Kidney glomerular epithelial cell (primary cell): ENCODE measurements around the gene ABHD14A.

ENCODE experiments used
- DNase-seq: peaks from one replicate; lab custom pipeline; 2025; lab: John Stamatoyannopoulos, UW

Gene ABHD14A

DNA sequence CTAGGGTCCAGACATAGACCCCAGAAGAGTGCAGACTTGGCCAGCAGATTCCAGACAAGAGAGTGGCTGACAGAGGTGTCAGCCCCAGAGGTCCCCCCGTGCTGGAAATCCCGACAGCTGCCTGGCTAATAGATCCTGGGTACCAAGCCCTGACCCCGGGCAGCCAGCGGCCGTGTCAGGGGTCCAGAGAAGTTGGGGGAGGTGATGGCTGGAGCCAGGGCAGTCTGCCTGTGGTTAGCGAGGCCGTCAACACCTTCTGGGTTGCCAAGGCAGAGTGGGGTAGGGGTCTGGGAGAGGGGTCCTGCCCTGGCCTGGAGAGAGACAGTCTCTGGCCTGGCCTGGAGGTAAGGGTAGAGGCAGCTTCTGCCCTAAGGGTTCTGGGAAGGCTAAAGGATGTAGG lies 45.9 kb downstream of the ABHD14A start:
- no peak for DNase-seq

DNA sequence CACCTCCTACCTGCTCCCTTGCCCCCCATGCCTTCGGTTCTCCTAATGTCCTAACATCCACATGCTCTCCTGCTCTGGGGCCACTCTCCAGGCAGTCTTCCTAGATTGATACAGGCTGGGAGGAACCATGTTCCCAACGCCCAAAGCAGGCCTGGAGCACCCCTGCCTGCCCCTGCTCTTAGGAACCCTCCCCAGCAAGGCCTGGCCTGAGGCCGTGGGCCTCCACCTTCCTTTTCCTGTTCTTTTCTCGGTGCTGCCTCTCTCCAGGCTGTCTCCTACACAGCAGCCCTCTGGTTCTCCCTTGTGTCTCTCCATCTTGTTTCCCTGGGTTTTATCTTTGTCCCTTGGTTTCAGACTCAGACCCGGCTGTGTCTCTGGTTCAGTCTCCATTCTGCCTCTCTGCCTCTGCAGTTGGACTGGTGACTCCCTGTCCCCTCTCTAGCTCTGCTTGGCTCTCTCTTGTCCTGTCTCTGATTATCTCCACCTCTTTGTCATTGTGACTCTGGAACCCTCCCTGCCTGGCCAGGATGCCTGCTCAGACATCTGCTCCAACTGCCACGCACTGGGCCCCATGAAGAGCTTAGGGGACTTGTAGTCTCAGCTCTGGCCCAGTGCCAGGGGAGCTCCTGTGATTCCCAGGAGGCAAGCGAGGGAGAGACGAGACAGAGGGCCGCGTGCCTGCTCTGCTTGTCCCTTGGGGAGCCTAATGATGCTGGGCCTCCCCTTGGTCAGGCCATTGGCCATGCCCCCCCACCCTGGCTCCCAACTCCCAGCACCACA lies 46.8 kb downstream of the ABHD14A start:
- no peak for DNase-seq

DNA sequence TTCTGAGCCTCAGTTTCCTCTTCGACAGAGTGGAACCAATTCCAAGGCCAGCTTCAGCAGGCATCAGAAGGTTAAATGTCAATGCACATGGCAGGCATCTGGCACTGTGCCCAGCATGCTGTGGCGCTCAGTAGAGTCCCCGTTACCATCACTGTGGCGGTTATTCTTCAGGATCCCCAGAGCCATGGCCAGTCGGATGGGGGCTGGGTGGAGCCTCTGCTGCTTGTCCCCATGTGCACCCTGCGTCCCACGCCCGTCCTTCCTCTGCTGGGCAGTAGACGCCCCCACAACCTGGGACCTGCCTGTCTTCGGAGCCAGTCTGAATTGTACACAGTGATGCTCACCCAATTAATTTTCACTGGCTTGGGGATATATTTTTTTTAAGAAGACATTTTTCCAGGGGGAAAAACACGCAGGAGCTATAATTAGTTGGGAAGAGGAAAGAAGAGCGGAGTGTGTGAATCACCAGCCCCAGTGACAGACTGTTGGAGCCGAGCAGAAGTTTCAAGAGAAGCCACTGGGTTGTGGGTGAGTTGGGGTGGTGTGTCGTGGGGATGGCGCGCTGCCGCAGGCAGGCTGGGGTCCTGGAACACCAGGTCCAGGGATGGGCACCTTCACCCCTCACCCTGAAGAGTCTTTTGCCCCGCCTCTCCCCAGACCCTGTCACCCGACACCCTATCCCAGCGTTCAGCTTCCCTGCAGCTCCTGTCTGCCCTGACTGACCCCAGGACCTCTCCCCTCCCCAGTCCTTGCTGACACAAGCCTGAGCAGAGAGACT lies 47.6 kb downstream of the ABHD14A start:
- DNase-seq = no peak

DNA sequence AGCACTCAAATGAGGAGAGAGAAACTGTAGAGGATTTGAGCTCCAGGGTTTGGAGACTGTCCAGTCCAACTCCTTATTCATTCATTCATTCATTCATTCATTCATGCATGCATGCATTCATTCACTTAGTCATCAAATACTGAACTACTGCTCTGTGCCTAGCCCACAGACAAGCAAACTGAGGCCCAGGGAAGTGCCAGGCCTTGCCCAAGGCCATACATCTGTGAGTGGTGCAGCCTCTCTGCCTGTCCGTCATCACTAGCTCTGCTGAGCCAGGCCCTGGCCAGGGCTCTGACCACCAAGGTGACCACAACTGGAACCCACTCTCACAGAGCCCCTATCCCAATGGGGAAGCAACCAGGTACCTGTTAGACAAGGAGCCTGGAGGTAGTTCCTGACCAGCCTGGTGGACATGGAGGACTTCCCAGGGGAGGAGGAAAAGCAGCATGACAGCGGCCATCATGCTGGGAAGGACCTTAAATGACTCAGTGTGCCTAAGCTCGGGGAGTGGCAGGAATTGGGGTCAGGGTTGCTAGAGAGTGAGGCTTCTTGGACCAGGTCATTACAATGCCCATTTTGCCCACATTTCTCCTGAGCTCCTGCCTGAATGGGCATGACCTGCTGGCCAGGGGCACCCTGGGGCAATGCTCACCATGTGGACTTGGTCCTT lies 48.4 kb downstream of the ABHD14A start:
- no peak for DNase-seq

DNA sequence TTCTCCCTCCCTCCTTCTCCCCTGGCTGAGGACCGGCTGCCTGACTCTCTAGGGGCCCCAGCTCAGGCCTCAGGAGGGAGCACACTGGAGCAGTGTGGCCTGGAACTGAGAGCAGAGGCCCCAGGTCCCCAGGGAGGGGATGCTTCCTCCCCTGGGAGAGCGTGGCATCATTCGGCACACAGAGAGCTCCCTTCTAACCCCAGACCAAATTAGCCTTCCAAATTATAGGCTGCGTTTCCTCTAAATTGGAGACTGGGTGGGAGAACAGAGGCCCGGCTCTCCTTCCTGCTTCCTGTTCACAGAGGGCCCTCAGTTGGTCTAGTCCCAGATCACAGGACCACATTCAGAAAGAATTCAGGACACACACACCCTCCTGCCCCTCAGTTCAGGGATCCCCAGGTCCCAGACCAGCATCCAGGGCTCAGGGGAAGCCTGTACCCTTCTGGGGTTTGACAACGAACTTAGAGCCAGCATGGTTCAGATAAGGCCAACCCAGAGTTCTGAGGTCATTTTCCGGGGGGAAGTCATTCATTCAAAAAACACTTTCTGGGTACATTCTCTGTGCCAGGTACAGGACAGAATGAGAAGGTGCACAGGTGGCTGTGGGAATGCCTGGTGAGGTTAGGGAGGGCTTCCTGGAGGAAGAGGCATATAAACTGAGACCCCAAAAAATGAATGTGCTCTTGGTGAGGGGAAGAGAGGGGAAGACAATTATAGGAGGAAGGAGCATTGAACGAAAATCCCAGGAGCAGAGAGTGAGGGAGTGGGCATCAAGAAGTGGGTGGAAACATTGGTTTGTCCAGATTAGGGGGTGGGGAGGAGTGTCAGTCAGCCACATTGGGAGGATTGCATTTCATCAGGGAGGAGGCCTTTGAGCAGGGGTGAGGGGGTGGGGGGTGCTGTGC lies 49.2 kb downstream of the ABHD14A start:
- no peak for DNase-seq

DNA sequence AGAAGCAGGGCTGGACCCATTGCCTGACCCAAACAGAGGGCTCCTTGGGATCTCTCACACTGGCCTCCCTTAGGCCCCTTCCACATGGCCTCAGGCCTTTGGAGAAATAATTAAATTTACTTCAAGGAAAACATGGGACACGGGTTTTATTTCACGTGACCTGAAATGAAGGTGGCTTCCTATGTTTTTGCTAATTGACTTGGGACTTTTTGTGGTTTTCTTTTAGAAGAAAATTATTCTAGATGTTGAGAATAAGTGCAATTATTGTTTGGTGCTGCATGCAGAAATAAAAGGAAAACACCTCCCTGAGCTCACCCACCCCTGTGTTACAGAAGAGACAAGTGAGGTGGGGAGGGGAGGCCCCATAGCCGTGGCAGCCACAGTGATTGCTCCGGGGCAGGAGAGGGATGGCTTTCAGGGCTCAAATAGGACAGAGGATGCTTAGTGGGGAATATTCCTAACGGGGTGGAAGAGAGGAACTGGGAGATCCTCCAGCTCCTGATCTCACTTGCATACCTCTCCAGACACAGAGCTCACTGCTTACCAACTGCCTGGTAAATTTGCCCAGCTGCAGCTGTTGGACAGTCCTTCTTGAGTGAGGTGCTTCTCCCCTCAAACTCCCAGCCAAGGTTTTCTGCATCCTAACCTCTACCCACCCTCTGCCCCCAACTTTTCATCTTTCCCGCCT lies 50.0 kb downstream of the ABHD14A start:
- no peak for DNase-seq

DNA sequence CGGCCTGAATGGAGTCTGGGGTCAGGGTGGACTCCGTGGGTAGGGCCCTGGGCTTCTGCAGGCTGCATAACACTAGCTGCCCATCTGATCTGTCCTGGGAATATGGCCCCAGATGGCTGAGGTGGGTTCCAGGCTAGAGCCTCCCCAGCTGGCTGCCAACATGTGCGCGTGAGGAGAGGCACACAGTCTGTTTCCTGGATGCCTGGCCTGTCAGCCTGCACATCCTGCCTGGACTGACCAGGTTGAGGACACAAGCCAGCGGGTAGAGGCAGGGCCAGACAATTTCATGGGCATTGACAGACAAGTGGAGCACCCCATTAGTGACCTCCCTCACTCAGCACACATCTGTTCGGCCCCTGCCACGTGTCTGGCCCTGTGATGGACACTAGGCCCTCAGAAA lies 50.6 kb downstream of the ABHD14A start:
- DNase-seq = no peak

DNA sequence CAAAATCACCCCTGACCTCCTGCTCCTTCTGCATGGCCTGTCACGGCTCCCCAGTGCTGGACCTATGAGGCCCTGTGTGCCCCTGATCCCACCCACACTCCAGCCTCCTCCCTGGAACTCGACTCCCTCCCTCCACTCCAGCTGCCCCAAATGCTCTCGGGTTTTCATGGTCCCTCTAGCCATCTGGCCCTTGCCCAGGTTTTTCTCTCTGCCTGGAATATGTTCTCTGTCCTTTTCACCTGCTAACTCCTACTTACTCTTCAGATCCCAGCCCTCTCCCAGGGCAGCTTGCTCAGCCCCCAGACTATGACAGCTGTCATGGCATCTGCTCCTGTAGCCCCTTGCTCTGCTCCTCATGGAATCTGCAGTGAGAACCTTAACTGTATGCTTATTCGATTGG lies 51.2 kb downstream of the ABHD14A start:
- no peak for DNase-seq

DNA sequence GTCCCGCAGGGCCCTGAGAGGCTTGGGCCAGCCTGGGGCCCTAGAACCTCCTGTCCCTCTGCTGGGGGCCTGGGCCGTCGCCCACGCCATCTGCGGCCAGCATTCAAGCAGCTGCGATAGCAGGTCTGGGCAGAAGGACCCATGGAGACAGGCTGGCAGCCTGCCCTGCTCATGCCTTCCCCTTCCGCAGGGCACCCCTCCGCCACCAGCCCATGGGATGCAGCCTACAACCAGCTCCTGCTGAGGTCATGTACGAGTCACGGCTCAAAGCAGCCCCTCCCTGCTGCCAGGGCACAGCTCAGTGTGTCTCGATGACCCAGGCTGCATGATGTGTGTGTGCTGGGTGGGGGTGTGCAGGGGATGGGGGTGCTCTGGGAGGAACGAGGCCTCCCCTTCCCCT lies 53.7 kb downstream of the ABHD14A start:
- no peak for DNase-seq

DNA sequence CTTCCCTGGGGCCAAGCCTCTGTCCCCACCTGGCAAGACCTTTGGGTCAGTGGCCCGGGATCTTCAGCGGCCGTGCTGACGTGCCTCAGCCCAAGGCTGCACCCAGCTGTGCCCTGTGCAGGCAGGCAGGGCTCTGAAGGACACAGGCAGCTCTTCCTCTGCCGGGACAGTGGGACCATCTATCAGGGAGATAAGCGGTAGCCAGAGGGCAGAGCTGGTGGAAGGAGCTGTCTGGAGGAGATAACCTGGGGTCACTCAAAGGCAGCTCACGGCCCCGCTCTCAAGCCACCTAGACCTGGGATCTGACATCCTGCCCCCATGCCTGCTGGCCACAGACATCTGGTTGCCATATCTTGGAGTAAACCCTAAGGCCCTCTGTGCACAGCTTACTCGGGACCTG lies 54.2 kb downstream of the ABHD14A start:
- no peak for DNase-seq

DNA sequence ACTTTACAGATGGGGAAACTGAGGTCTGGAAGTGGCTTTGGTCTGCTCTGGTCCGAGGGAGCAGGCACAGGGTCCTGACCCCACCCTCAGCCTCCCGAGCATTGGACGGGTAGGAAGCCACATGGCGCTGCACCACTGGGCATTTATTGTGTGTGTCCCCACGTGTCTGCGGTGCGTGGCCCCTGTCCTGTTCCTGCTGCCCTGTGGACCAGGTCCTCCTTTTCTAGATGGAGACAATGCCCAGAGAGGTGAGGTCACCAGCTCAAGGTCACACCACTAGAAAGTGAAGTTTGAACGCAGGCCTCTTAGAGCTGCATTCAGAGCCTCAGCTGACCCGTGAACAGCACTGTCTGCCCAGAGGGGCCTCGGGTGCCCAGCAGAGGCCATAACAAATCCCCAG lies 54.7 kb downstream of the ABHD14A start:
- DNase-seq = no peak
